NB4 (cell line): ENCODE results near the gene ENOX1.

Source experiments
- CTCF ChIP-seq: IDR thresholded peaks from one replicate; pipeline ENCODE4 v1.5.1; 2012; ENCODE audit warnings: low read depth, low read length
- MAX ChIP-seq: IDR thresholded peaks from 2 replicates; pipeline ENCODE4 v1.6.1; 2011; ENCODE audit warnings: low read depth, low read length
- POLR2A ChIP-seq: IDR thresholded peaks from 2 replicates; pipeline ENCODE4 v1.6.1; 2011; ENCODE audit warnings: mild to moderate bottlenecking; ENCODE audit not compliant: insufficient read length; ENCODE audit errors: extremely low read depth

- TF ChIP-seq CTCF (no peak), POLR2A (no peak), MAX (no peak)
Observed at GRCh38 chr13:43200736-43201135, 586.0 kb downstream of the ENOX1 start.
